ENCODE measurements around the gene FXYD6.

GRCh38 chr11:117912497-117912896 lies 36.0 kb upstream of the FXYD6 start:
- TF ChIP-seq POLR2A (IDR thresholded peaks at IDR 0.05; ENCODE audit: low read length): no peak
- TF ChIP-seq GATA1 (IDR thresholded peaks at IDR 0.05; ENCODE audit: low read depth, low read length): no peak

Data from erythroblast (primary cell).